ENCODE data around the gene SLC29A4. TPM values are rescaled to one million over a fixed set of nuclear protein-coding genes. Genes with fewer than 3 reads are reported as not detected.
"Not testable (repeated sequence)": the region's sequence is repeated elsewhere in the genome, so short reads cannot be mapped to it uniquely, and the experiment has no call there.

SLC29A4 gene
- polyA plus RNA-seq, 1 of the 3 experiments (the other 2 are of a cell fraction) = 12.3 TPM

- TF ChIP-seq RAD21 (IDR thresholded peaks at IDR 0.05; ENCODE audit: low read length) = no peak
- no peak for TF ChIP-seq USF2 (IDR thresholded peaks at IDR 0.05; ENCODE audit: borderline replicate concordance, low read depth, low read length)
Observed at GRCh38 chr7:5320802-5321396, 38.2 kb downstream of the SLC29A4 start (continued).

GRCh38 chr7:5322621-5323410 is 40.1 kb downstream of the SLC29A4 start:
- WGBS (ENCODE audit: low lambda C conversion rate) = 93% methylated on average over 25 of the region's 29 CpGs
- Histone ChIP-seq H2AFZ (ENCODE audit: low read depth) (no peak overlapping the region), H3K9ac (no peak overlapping the region), H3K27ac (ENCODE audit: low read depth in 2 of 2, low read length in 1 of 2) (no peak overlapping the region), H3K9me2 (no peaks in the 10 kb centered on the region), H3K4me1 (ENCODE audit: control insufficient read depth in 1 of 2, insufficient read depth in 2 of 2, low read depth in 1 of 2, low read length in 1 of 2) (peaks cover 0 to 2% of the 10 kb centered on the region in 2 experiments; a peak in 1 of 4 replicates), H3K4me2 (no peak overlapping the region), H3K9me3 (peaks cover 8% of the 10 kb centered on the region), H4K20me1 (ENCODE audit: insufficient read depth) (peaks cover under 1% of the 10 kb centered on the region; the same call in 1 of the 2 replicates), H3K27me3 (ENCODE audit: insufficient read depth) (no peaks in the 10 kb centered on the region), H3K4me3 (ENCODE audit: low read depth in 2 of 2, low read length in 1 of 2) (no peak overlapping the region), H3K79me2 (ENCODE audit: insufficient read depth) (peaks cover 21% of the 10 kb centered on the region), H3F3A (replicated peaks; ENCODE audit: insufficient read depth) (peaks cover 11% of the 10 kb centered on the region), H3K36me3 (replicated peaks in 1 of 2; ENCODE audit: control insufficient read depth in 1 of 2, insufficient read depth in 2 of 2, low read length in 1 of 2) (peaks cover 32 to 63% of the 10 kb centered on the region in 2 experiments)
- DNase-seq = peak; percentile 27
- POLR2A ChIA-PET = no interaction called here
- CTCF ChIA-PET = interaction anchor here (0.8 kb wide), 1 partner anchor 83 kb away, joined by 3 read pairs; no protein-coding TSS in a partner anchor
- TF ChIP-seq NRF1 (IDR thresholded peaks at IDR 0.05; ENCODE audit: low read depth, low read length) (no peak), GABPA (IDR thresholded peaks at IDR 0.05; ENCODE audit: low read depth) (no peak), RXRA (IDR thresholded peaks at IDR 0.05; ENCODE audit: borderline replicate concordance, low read depth) (no peak), EP300 (IDR thresholded peaks at IDR 0.05; ENCODE audit: borderline replicate concordance in 1 of 2, low read depth in 1 of 2, low read length in 1 of 2) (no peak)

- H3K36me3 ChIP-seq (replicated peaks in 1 of 2; ENCODE audit: control insufficient read depth in 1 of 2, insufficient read depth in 2 of 2, low read length in 1 of 2) = peaks cover 23 to 56% of the 10 kb centered on the region in 2 experiments
- 95% methylated on average over 31 of the region's 31 CpGs for WGBS (ENCODE audit: low lambda C conversion rate)
- H3K4me1 ChIP-seq (ENCODE audit: control insufficient read depth in 1 of 2, insufficient read depth in 2 of 2, low read depth in 1 of 2, low read length in 1 of 2); H3K27me3 ChIP-seq (ENCODE audit: insufficient read depth); H3K27ac ChIP-seq (ENCODE audit: low read depth in 2 of 2, low read length in 1 of 2); H3K4me2 ChIP-seq; H3K4me3 ChIP-seq (ENCODE audit: low read depth in 2 of 2, low read length in 1 of 2); POLR2A ChIA-PET; H4K20me1 ChIP-seq (ENCODE audit: insufficient read depth); H2AFZ ChIP-seq (ENCODE audit: low read depth); H3K9me2 ChIP-seq; H3K9me3 ChIP-seq; H3K9ac ChIP-seq: not testable (repeated sequence)
- peaks cover 14% of the 10 kb centered on the region for H3F3A ChIP-seq (replicated peaks; ENCODE audit: insufficient read depth)
- peaks cover 21% of the 10 kb centered on the region for H3K79me2 ChIP-seq (ENCODE audit: insufficient read depth)
- DNase-seq = peak; percentile 14
- CTCF ChIA-PET = interaction anchor here (0.8 kb wide), 1 partner anchor 84 kb away, joined by 3 read pairs; no protein-coding TSS in a partner anchor
Observed at GRCh38 chr7:5323800-5324781, 41.3 kb downstream of the SLC29A4 start.
